SK-N-SH (cell line): ENCODE results near the gene RAB34. TPM values are rescaled to one million over a fixed set of nuclear protein-coding genes. Genes with fewer than 3 reads are reported as not detected.

Source experiments
- CTCF ChIA-PET: fragments of 300-600, 350-600 bp; formaldehyde crosslinking; extraction: SDS; loops from one replicate; lab custom pipeline; 2021; lab: Yijun Ruan, JAX
- POLR2A ChIA-PET: fragments of 350-600 bp; sonication (Branson Sonifier 250); formaldehyde crosslinking; extraction: SDS; loops from one replicate; lab custom pipeline; 2020; ENCODE audit warnings: antibody characterized with exemption, inconsistent platforms; lab: Yijun Ruan, JAX
- DNase-seq: peaks from one replicate; pipeline ENCODE4 v3.0.0; 2012
- H2AFZ ChIP-seq: fragments of 200-600 bp; sonication (generic); 2 replicates; pipeline ENCODE4 v1.8.1; 2016; ENCODE audit warnings: antibody characterized with exemption, mild to moderate bottlenecking, low read depth
- H3F3A ChIP-seq: fragments of 200-600 bp; sonication (generic); replicated peaks from 2 replicates; pipeline ENCODE3; 2016; ENCODE audit warnings: antibody characterized with exemption, mild to moderate bottlenecking; ENCODE audit not compliant: insufficient read depth
- H3K27ac ChIP-seq, 2 experiments: fragments of 200-500 bp in 1 of 2; fragments of 200-600 bp in 1 of 2; sonication (Bioruptor generic) in 1 of 2; sonication (generic), shearing (Covaris generic) in 1 of 2; 2 replicates each; pipeline versions ENCODE4 v1.5.1 to v1.6.1; 2014 to 2016; ENCODE audit warnings: low read depth in 2 of 2, inconsistent platforms in 1 of 2, low read length in 1 of 2, mild to moderate bottlenecking in 1 of 2, mixed read lengths in 1 of 2
- H3K27me3 ChIP-seq: fragments of 200-600 bp; sonication (generic), shearing (Covaris generic); 2 replicates; pipeline ENCODE4 v1.6.1; 2016; ENCODE audit warnings: mixed run types; ENCODE audit not compliant: insufficient read depth
- H3K36me3 ChIP-seq, 2 experiments: fragments of 200-500 bp in 1 of 2; fragments of 200-600 bp in 1 of 2; sonication (Bioruptor generic) in 1 of 2; sonication (generic) in 1 of 2; replicated peaks in 1 of 2; 2 replicates each; pipeline versions ENCODE3 to v1.5.1; 2014 to 2016; ENCODE audit warnings: low read length in 1 of 2, mild to moderate bottlenecking in 1 of 2; ENCODE audit not compliant: insufficient read depth in 2 of 2, control insufficient read depth in 1 of 2
- H3K4me1 ChIP-seq, 2 experiments: fragments of 200-500 bp in 1 of 2; fragments of 200-600 bp in 1 of 2; sonication (Bioruptor generic) in 1 of 2; sonication (generic), shearing (Covaris generic) in 1 of 2; 2 replicates each; pipeline versions ENCODE4 v1.5.1 to v1.6.1; 2014 to 2016; ENCODE audit warnings: low read depth in 1 of 2, low read length in 1 of 2, mixed run types in 1 of 2; ENCODE audit not compliant: insufficient read depth in 2 of 2, control insufficient read depth in 1 of 2
- H3K4me2 ChIP-seq: fragments of 200-600 bp; sonication (generic), shearing (Covaris generic); 2 replicates; pipeline ENCODE4 v1.6.1; 2017; ENCODE audit warnings: mixed run types
- H3K4me3 ChIP-seq, 2 experiments: fragments of 200-500 bp in 1 of 2; fragments of 200-600 bp in 1 of 2; sonication (Bioruptor generic) in 1 of 2; sonication (generic), shearing (Covaris generic) in 1 of 2; 2 replicates each; pipeline versions ENCODE4 v1.5.1 to v1.8.1; 2014 to 2016; ENCODE audit warnings: low read depth in 2 of 2, inconsistent platforms in 1 of 2, low read length in 1 of 2, mild to moderate bottlenecking in 1 of 2, mixed read lengths in 1 of 2, moderate library complexity in 1 of 2
- H3K79me2 ChIP-seq: fragments of 200-600 bp; sonication (generic); 2 replicates; pipeline ENCODE4 v1.8.1; 2017; ENCODE audit warnings: mild to moderate bottlenecking; ENCODE audit not compliant: insufficient read depth
- H3K9ac ChIP-seq: fragments of 200-600 bp; sonication (generic); 2 replicates; pipeline ENCODE4 v1.6.1; 2017; ENCODE audit warnings: mixed run types
- H3K9me2 ChIP-seq: fragments of 200-600 bp; sonication (generic); 2 replicates; pipeline ENCODE4 v1.6.1; 2017; ENCODE audit warnings: mixed run types
- H3K9me3 ChIP-seq: fragments of 200-600 bp; sonication (generic); 2 replicates; pipeline ENCODE4 v1.6.1; 2017; ENCODE audit warnings: mixed run types, mild to moderate bottlenecking, moderate library complexity
- H4K20me1 ChIP-seq: fragments of 200-600 bp; sonication (generic); 2 replicates; pipeline ENCODE4 v1.6.1; 2017; ENCODE audit warnings: mild to moderate bottlenecking, mixed run types; ENCODE audit not compliant: insufficient read depth
- ELF1 ChIP-seq: IDR thresholded peaks from 2 replicates; pipeline ENCODE4 v1.4.0; 2012
- EP300 ChIP-seq, 2 experiments: IDR thresholded peaks; 2 replicates each; pipeline versions ENCODE4 v1.4.0 to v1.6.1; 2012; ENCODE audit warnings: borderline replicate concordance in 1 of 2, low read depth in 1 of 2, low read length in 1 of 2
- FOSL2 ChIP-seq: IDR thresholded peaks from 2 replicates; pipeline ENCODE4 v1.4.0; 2012; ENCODE audit warnings: low read depth, mild to moderate bottlenecking, moderate library complexity, borderline replicate concordance
- FOXM1 ChIP-seq: IDR thresholded peaks from 2 replicates; pipeline ENCODE4 v1.4.0; 2012; ENCODE audit warnings: low read depth, mild to moderate bottlenecking
- GABPA ChIP-seq: IDR thresholded peaks from 2 replicates; pipeline ENCODE4 v1.4.0; 2012; ENCODE audit warnings: low read depth, mild to moderate bottlenecking
- GATA2 ChIP-seq: sonication (generic); formaldehyde crosslinking; IDR thresholded peaks from 2 replicates; pipeline ENCODE4 v1.5.0; 2020; ENCODE audit warnings: mild to moderate bottlenecking, missing genetic modification reagents
- IRF3 ChIP-seq: fragments of 150-350 bp; IDR thresholded peaks from 2 replicates; pipeline ENCODE4 v1.6.1; 2016; ENCODE audit warnings: mild to moderate bottlenecking, low read depth, low read length
- MXI1 ChIP-seq: IDR thresholded peaks from 2 replicates; pipeline ENCODE4 v1.6.1; 2012; ENCODE audit warnings: mild to moderate bottlenecking, low read depth, low read length, improper control_type of control experiment
- NFIC ChIP-seq: IDR thresholded peaks from 2 replicates; pipeline ENCODE4 v1.4.0; 2012; ENCODE audit warnings: borderline replicate concordance
- NRF1 ChIP-seq: IDR thresholded peaks from 2 replicates; pipeline ENCODE4 v1.6.1; 2012; ENCODE audit warnings: low read depth, mild to moderate bottlenecking, low read length
- POLR2AphosphoS5 ChIP-seq: IDR thresholded peaks from 2 replicates; pipeline ENCODE4 v1.6.1; 2012; ENCODE audit warnings: low read depth, low read length
- RFX5 ChIP-seq: IDR thresholded peaks from 2 replicates; pipeline ENCODE4 v1.6.1; 2012; ENCODE audit warnings: mild to moderate bottlenecking, improper control_type of control experiment, low read length
- ZBTB33 ChIP-seq: IDR thresholded peaks from 2 replicates; pipeline ENCODE4 v1.4.0; 2012; ENCODE audit warnings: low read depth, borderline replicate concordance
- WGBS: methylation state at CpG from one replicate; pipeline ENCODE4 v1.1.6; 2017; ENCODE audit warnings: low lambda C conversion rate; 5-methylcytosine and 5-hydroxymethylcytosine counted together
- polyA plus RNA-seq, 3 experiments: library from polyadenylated mRNA; depleted of rRNA; stranded (reverse); fragments of >200 nt; gene quantifications; 2 replicates each; pipeline ENCODE4 v1.2.3, GENCODE V29; 2012
- TF ChIP-seq, protein P1 (sequence below): IDR thresholded peaks from 2 replicates; pipeline ENCODE4 v1.4.0; 2012; ENCODE audit warnings: low read depth
- TF ChIP-seq, protein P2 (sequence below): IDR thresholded peaks from 2 replicates; pipeline ENCODE4 v1.4.0; 2012; ENCODE audit warnings: low read depth, borderline replicate concordance
- TF ChIP-seq, protein P3 (sequence below): IDR thresholded peaks from 2 replicates; pipeline ENCODE4; 2012

The RAB34 gene
- polyA plus RNA-seq, 1 of the 3 experiments (the other 2 are of a cell fraction): 0.18 TPM

GRCh38 chr17:28704219-28704858 is 13.3 kb downstream of the RAB34 start:
- H3K27me3 ChIP-seq: no peaks in the 10 kb centered on the region
- H3K36me3 ChIP-seq: peaks cover 16 to 47% of the 10 kb centered on the region in 2 experiments
- peaks cover under 1% of the 10 kb centered on the region; the same call in 1 of the 2 replicates for H3K79me2 ChIP-seq
- no peak for DNase-seq
- H2AFZ ChIP-seq: no peak overlapping the region
- H4K20me1 ChIP-seq: no peaks in the 10 kb centered on the region
- H3K4me1 ChIP-seq: peaks cover 0 to 14% of the 10 kb centered on the region in 2 experiments; a peak in 1 of 4 replicates
- no peak overlapping the region for H3K27ac ChIP-seq
- 94% methylated on average over 4 of the region's 14 CpGs for WGBS
- no peak for TF ChIP-seq GATA2 (CRISPR knock-in tag)
- TF ChIP-seq FOSL2: no peak
- no peak for TF ChIP-seq POLR2AphosphoS5
- TF ChIP-seq, protein P1, sequence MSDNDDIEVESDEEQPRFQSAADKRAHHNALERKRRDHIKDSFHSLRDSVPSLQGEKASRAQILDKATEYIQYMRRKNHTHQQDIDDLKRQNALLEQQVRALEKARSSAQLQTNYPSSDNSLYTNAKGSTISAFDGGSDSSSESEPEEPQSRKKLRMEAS: no peak
- TF ChIP-seq NFIC: no peak
- TF ChIP-seq RFX5: no peak
- ChIA-PET POLR2A (interaction anchor here (1.1 kb wide), 1 partner anchor 11 kb away, joined by 3 read pairs; no protein-coding TSS in a partner anchor), CTCF (interaction anchor here (0.8 to 1.4 kb wide), 4 partner anchors 41 to 57 kb away, joined by 3 to 4 read pairs (median 3); no protein-coding TSS in a partner anchor)
- no peaks in the 10 kb centered on the region for H3K9me2 ChIP-seq
- peaks cover 17% of the 10 kb centered on the region for H3F3A ChIP-seq
- H3K4me2 ChIP-seq: no peak overlapping the region
- H3K4me3 ChIP-seq: no peak overlapping the region
- no peaks in the 10 kb centered on the region for H3K9me3 ChIP-seq
- H3K9ac ChIP-seq: no peak overlapping the region

- Histone ChIP-seq H3K79me2 (no peaks in the 10 kb centered on the region), H3K4me3 (no peak overlapping the region), H3K9ac (no peak overlapping the region), H3K4me2 (no peak overlapping the region), H3K9me2 (no peaks in the 10 kb centered on the region), H3K27ac (no peak overlapping the region; a peak in 1 of 4 replicates), H2AFZ (no peak overlapping the region), H3K4me1 (peaks cover 0 to 14% of the 10 kb centered on the region in 2 experiments; a peak in 1 of 4 replicates), H3K27me3 (no peaks in the 10 kb centered on the region), H4K20me1 (no peaks in the 10 kb centered on the region), H3K36me3 (peaks cover 21 to 54% of the 10 kb centered on the region in 2 experiments), H3K9me3 (no peaks in the 10 kb centered on the region), H3F3A (peaks cover 14% of the 10 kb centered on the region)
- CTCF ChIA-PET: interaction anchor here (0.8 to 1.2 kb wide), 2 partner anchors 41 to 45 kb away, joined by 3 read pairs; no protein-coding TSS in a partner anchor
- 95% methylated on average over 16 of the region's 16 CpGs for WGBS
- DNase-seq: no peak
- POLR2A ChIA-PET: interaction anchor here (1.1 kb wide), 1 partner anchor 11 kb away, joined by 3 read pairs; no protein-coding TSS in a partner anchor
- TF ChIP-seq, protein P2, sequence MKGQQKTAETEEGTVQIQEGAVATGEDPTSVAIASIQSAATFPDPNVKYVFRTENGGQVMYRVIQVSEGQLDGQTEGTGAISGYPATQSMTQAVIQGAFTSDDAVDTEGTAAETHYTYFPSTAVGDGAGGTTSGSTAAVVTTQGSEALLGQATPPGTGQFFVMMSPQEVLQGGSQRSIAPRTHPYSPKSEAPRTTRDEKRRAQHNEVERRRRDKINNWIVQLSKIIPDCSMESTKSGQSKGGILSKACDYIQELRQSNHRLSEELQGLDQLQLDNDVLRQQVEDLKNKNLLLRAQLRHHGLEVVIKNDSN: no peak
- TF ChIP-seq EP300 (IDR thresholded peaks at IDR 0.05; ENCODE audit: borderline replicate concordance in 1 of 2, low read depth in 1 of 2, low read length in 1 of 2) (no peak), ELF1 (no peak), ZBTB33 (no peak), NRF1 (no peak), MXI1 (no peak), GABPA (no peak), FOXM1 (no peak), IRF3 (no peak), NFIC (no peak)
- TF ChIP-seq, protein P3, sequence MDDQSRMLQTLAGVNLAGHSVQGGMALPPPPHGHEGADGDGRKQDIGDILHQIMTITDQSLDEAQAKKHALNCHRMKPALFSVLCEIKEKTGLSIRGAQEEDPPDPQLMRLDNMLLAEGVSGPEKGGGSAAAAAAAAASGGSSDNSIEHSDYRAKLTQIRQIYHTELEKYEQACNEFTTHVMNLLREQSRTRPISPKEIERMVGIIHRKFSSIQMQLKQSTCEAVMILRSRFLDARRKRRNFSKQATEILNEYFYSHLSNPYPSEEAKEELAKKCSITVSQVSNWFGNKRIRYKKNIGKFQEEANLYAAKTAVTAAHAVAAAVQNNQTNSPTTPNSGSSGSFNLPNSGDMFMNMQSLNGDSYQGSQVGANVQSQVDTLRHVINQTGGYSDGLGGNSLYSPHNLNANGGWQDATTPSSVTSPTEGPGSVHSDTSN: no peak
These were observed 14.0 kb downstream of the RAB34 start for GRCh38 chr17:28703552-28704218.
